ENCODE data around the gene EREG.

DNA sequence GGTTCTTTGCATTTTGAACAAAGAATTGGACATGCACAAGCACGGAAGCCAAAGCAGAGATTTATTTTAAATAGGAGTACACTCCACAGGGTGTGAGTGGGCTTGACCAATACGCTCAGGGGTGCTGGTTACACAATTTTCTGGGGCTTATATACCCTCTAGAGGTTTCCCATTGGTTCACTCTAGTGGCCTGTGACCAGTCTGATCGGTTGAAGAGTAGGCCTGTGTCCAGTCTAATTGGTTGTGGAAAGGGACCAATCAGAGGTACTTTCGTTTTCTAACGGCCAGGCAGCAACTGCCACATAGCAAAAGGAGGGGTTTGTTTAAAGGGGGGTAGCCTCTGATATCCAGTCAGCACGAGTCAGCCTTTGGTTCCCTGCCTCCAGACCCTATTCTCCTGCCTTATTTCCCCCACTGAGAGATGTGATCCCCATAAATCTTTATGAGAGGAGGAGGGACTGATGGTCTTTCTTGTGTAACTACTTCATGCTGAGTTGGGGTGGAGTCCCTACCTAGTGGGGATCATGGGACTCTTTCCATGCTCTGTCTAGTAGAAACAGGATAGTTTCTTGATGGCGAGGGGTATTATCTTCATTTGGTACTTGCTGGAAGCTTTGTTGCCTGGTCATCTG is 68.7 kb downstream of the EREG start:
- TF ChIP-seq, protein P1, sequence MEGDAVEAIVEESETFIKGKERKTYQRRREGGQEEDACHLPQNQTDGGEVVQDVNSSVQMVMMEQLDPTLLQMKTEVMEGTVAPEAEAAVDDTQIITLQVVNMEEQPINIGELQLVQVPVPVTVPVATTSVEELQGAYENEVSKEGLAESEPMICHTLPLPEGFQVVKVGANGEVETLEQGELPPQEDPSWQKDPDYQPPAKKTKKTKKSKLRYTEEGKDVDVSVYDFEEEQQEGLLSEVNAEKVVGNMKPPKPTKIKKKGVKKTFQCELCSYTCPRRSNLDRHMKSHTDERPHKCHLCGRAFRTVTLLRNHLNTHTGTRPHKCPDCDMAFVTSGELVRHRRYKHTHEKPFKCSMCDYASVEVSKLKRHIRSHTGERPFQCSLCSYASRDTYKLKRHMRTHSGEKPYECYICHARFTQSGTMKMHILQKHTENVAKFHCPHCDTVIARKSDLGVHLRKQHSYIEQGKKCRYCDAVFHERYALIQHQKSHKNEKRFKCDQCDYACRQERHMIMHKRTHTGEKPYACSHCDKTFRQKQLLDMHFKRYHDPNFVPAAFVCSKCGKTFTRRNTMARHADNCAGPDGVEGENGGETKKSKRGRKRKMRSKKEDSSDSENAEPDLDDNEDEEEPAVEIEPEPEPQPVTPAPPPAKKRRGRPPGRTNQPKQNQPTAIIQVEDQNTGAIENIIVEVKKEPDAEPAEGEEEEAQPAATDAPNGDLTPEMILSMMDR (IDR thresholded peaks at IDR 0.05): no peak
- TF ChIP-seq POLR2A (IDR thresholded peaks at IDR 0.05): no peak
